ENCODE measurements around the gene ROBO3. TPM values are rescaled to one million over a fixed set of nuclear protein-coding genes. Genes with fewer than 3 reads are reported as not detected.

ROBO3 gene
- total and polyA plus RNA-seq, 2 of the 8 experiments (the other 6 are each of a cell fraction or from before 2014, with no cell fraction given), result 12.1 to 24.6 TPM

DNA sequence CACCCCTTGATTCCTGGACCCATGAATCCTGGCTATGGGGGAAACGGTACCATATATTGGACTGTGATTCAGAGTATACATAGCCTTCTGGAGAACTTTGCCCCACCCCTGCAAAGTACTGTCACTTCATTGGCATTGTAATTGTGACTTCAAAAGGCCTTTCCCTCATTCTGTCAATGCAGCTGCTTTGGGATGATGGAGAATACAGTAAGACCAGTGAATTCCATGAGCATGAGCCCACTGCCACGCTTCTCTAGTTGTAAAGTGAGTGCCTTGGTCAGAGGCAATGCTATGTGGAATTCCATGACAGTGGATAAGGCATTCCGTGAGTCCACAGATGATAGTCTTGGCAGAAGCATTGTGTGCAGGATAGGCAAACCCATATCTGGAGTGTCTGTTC, 39.4 kb upstream of the ROBO3 start:
- Histone ChIP-seq H3K79me2 (ENCODE audit: control insufficient read depth in 1 of 2, insufficient read depth in 2 of 2, low read length in 2 of 2) (no peaks in the 10 kb centered on the region), H3K4me3 (ENCODE audit: extremely low read depth in 1 of 4, insufficient read depth in 2 of 4, low read depth in 3 of 4, low read length in 4 of 4) (no peak overlapping the region), H3K4me1 (replicated peaks in 1 of 4; ENCODE audit: control insufficient read depth in 3 of 4, insufficient read depth in 4 of 4, low read length in 3 of 4) (peaks cover 0 to 2% (median 0%) of the 10 kb centered on the region in 4 experiments; a peak in 1 of 7 replicates), H2AK5ac (ENCODE audit: low read depth, low read length) (no peak overlapping the region), H3K27me3 (replicated peaks in 1 of 4; ENCODE audit: control insufficient read depth in 3 of 4, extremely low read depth in 1 of 4, insufficient read depth in 3 of 4, low read length in 3 of 4) (no peaks in the 10 kb centered on the region), H4K8ac (ENCODE audit: extremely low read depth, insufficient read depth, low read length) (no peak overlapping the region), H4K20me1 (replicated peaks in 1 of 2; ENCODE audit: control insufficient read depth in 1 of 2, insufficient read depth in 2 of 2, low read length in 2 of 2) (no peaks in the 10 kb centered on the region), H2BK120ac (replicated peaks; ENCODE audit: low read depth, low read length) (no peak overlapping the region), H3K27ac (ENCODE audit: low read depth, low read length) (no peak overlapping the region), H3K4ac (replicated peaks; ENCODE audit: insufficient read length, low read depth, low read length) (no peak overlapping the region), H2BK5ac (ENCODE audit: low read depth, low read length) (no peak overlapping the region), H3K4me2 (ENCODE audit: insufficient read depth in 1 of 2, low read depth in 2 of 2, low read length in 2 of 2) (no peak overlapping the region), H3K9me3 (ENCODE audit: insufficient read depth in 2 of 2, low read depth in 1 of 2, low read length in 1 of 2) (no peaks in the 10 kb centered on the region), H2AFZ (ENCODE audit: low read length) (no peak overlapping the region), H3K36me3 (ENCODE audit: control insufficient read depth in 2 of 4, insufficient read depth in 4 of 4, low read length in 3 of 4) (no peaks in the 10 kb centered on the region), H3K9ac (replicated peaks in 1 of 4; ENCODE audit: extremely low read depth in 1 of 4, low read depth in 3 of 4, low read length in 3 of 4) (no peak overlapping the region), H2BK12ac (ENCODE audit: low read depth, low read length) (no peak overlapping the region), H3K23me2 (ENCODE audit: low read depth, low read length) (no peaks in the 10 kb centered on the region), H2BK20ac (ENCODE audit: low read length) (no peak overlapping the region), H4K91ac (replicated peaks; ENCODE audit: insufficient read length, low read length) (no peak overlapping the region), H3K23ac (ENCODE audit: insufficient read length) (no peak overlapping the region), H3K18ac (ENCODE audit: extremely low read depth, low read length) (no peak overlapping the region), H4K5ac (ENCODE audit: insufficient read length, low read depth, low read length) (no peak overlapping the region), H3K79me1 (ENCODE audit: low read depth, low read length) (no peaks in the 10 kb centered on the region), H2BK15ac (ENCODE audit: low read length) (no peak overlapping the region), H3K14ac (ENCODE audit: insufficient read length) (no peak overlapping the region), H3K56ac (replicated peaks; ENCODE audit: insufficient read length, low read depth, low read length) (no peak overlapping the region)
- no peak for FAIRE-seq
- no peak for DNase-seq (ENCODE audit: low read depth in 1 of 2, low spot score in 2 of 2)
- CTCF ChIA-PET (ENCODE audit: partially characterized antibody), result interaction anchor here (0.5 to 1.4 kb wide), 3 partner anchors 10 to 50 kb away, joined by 3 to 4 read pairs (median 3); no protein-coding TSS in a partner anchor
- WGBS, 2 experiments (ENCODE audit: extremely low coverage in 1 of 2, insufficient coverage in 1 of 2, insufficient read length in 1 of 2, insufficient replicate concordance in 2 of 2, low coverage in 1 of 2, low lambda C conversion rate in 2 of 2, missing lambda C conversion rate in 1 of 2), result 69% methylated on average over 3 of the region's 3 CpGs; no CpG with 5 or more reads in 1 of the 2 experiments
- TF ChIP-seq PHF8 (conservative IDR thresholded peaks at IDR 0.05; ENCODE audit: low read depth, low read length) (no peak), POLR2AphosphoS5 (IDR thresholded peaks at IDR 0.05; ENCODE audit: low read depth, low read length) (no peak), SIRT6 (IDR thresholded peaks at IDR 0.05; ENCODE audit: low read length) (no peak), SIN3A (conservative IDR thresholded peaks at IDR 0.05 in 1 of 2, IDR thresholded peaks at IDR 0.05 in 1 of 2; ENCODE audit: low read depth in 1 of 2, low read length in 2 of 2) (no peak), SUZ12 (IDR thresholded peaks at IDR 0.05; ENCODE audit: low read length) (no peak), SP2 (IDR thresholded peaks at IDR 0.05; ENCODE audit: low read length) (no peak), BRCA1 (IDR thresholded peaks at IDR 0.05; ENCODE audit: low read depth, low read length) (no peak)
- TF ChIP-seq, protein P1, sequence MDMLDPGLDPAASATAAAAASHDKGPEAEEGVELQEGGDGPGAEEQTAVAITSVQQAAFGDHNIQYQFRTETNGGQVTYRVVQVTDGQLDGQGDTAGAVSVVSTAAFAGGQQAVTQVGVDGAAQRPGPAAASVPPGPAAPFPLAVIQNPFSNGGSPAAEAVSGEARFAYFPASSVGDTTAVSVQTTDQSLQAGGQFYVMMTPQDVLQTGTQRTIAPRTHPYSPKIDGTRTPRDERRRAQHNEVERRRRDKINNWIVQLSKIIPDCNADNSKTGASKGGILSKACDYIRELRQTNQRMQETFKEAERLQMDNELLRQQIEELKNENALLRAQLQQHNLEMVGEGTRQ (IDR thresholded peaks at IDR 0.05; ENCODE audit: low read length), result no peak
- POLR2A ChIA-PET (ENCODE audit: partially characterized antibody), result no interaction called here

Data from H1 (cell line).